Measurements from ENCODE around the gene PAH.

PAH gene

DNA sequence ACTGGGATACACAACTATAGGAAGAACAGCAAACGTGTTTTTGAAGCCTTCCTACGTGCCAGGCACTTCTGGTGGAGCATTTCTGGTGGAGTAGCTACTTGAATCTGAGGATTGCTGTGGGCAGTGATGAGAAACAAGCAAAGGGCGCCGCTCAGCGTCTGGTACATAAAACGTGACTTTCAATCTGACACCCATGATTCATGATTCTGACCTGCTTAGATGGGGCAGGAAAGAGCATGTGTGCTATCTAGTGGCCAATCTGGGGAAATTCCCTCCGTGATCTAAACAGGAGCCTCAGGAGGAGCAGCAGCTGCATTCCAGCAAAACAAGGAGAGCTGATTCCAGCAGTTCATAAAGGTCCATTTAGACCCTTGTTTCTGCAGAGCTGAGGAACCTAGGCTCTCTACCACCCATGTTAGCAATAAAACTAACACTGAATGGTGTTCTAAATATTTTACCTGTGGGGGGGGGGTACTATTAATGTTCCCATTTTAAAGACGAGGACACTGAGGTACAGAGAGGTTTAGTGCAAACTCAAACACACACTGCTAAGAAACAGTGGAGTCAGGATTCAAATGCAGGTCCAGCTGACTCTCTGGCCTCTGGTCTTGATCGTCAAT, 37.8 kb downstream of the PAH start:
- no peak for TF ChIP-seq POLR2AphosphoS5 (IDR thresholded peaks at IDR 0.05; ENCODE audit: low read depth, low read length)
- no peak for TF ChIP-seq SPI1 (IDR thresholded peaks at IDR 0.05; ENCODE audit: low read depth, low read length)
- TF ChIP-seq PAX5 (IDR thresholded peaks at IDR 0.05; ENCODE audit: insufficient read depth, low read length, severe bottlenecking): no peak
- no peak for TF ChIP-seq POLR2A (IDR thresholded peaks at IDR 0.05; ENCODE audit: low read depth, low read length)
- no peak for TF ChIP-seq TAF1 (IDR thresholded peaks at IDR 0.05; ENCODE audit: low read depth, low read length)
- TF ChIP-seq POU2F2 (IDR thresholded peaks at IDR 0.05; ENCODE audit: low read depth, low read length): no peak
- FAIRE-seq (peak; percentile 91), DNase-seq (ENCODE audit: insufficient read length, low spot score) (peak; percentile 29)

DNA sequence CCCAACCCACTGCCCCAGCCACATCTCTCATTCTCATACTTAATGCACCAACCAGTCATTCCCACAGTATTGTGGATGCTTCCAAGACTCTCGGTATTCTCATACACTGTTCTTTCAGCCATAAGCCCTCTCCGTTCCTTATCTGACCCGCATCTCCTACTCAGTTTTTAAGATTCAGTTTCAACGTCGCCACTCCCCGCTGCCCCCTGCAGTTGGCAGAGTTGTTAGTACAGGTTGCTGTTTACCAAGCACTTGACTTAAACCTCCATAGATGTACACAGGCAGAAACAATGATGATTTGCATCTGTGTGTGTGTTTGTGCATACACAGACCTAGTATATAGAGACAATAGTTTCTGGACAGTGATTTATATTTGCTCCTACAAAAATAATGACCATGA, 40.2 kb downstream of the PAH start:
- no peak for DNase-seq (ENCODE audit: insufficient read length, low spot score)
- FAIRE-seq: no peak
- no peak for TF ChIP-seq POLR2AphosphoS5 (IDR thresholded peaks at IDR 0.05; ENCODE audit: low read depth, low read length)
- no peak for TF ChIP-seq PAX5 (IDR thresholded peaks at IDR 0.05; ENCODE audit: insufficient read depth, low read length, severe bottlenecking)
- TF ChIP-seq TAF1 (IDR thresholded peaks at IDR 0.05; ENCODE audit: low read depth, low read length): no peak
- no peak for TF ChIP-seq POU2F2 (IDR thresholded peaks at IDR 0.05; ENCODE audit: low read depth, low read length)
- no peak for TF ChIP-seq SPI1 (IDR thresholded peaks at IDR 0.05; ENCODE audit: low read depth, low read length)
- TF ChIP-seq POLR2A (IDR thresholded peaks at IDR 0.05; ENCODE audit: low read depth, low read length): no peak

DNA sequence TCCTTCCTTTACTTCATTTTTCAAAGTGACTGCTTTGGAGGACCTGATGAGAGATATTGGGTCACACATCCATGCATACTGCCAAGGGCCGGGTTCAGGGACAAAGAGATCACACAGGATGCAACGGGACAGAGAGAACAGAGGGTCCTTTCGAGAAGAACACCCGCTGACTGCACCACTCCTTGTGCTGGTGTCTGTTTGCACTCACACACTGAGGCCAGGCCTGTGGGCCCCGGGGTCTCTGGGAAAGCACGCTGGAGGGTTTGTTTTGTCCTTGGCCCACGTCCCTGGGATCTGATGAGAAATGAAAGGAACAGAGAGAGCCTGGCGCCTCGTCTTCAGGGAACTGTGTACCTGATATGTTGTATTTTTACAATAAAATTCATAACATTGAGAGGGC, 42.2 kb downstream of the PAH start:
- no peak for FAIRE-seq
- TF ChIP-seq POLR2A (IDR thresholded peaks at IDR 0.05; ENCODE audit: low read depth, low read length) (no peak), TAF1 (IDR thresholded peaks at IDR 0.05; ENCODE audit: low read depth, low read length) (no peak), SPI1 (IDR thresholded peaks at IDR 0.05; ENCODE audit: low read depth, low read length) (no peak), POU2F2 (IDR thresholded peaks at IDR 0.05; ENCODE audit: low read depth, low read length) (no peak), PAX5 (IDR thresholded peaks at IDR 0.05; ENCODE audit: insufficient read depth, low read length, severe bottlenecking) (no peak), POLR2AphosphoS5 (IDR thresholded peaks at IDR 0.05; ENCODE audit: low read depth, low read length) (no peak)
- DNase-seq (ENCODE audit: insufficient read length, low spot score): no peak

DNA sequence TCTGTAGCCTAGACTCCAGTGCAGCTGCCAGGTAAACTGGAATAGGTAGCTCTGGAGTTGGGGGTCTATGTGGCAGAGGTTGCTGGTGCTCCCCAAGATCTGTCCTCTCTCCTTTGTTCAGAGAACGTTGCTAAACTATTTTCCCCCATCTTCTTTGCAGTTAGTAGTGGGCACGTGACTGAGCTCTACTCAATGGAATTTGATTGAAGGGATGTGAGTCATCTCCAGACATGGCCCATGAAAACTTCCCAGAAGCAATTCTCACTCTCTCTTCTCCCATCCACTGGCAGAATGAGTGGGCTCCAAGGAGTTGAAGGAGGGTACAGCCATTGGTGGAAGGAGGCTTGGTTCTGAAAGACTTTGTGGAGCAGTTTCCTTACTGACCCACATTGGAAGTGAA, 44.0 kb downstream of the PAH start:
- FAIRE-seq (no peak), DNase-seq (ENCODE audit: insufficient read length, low spot score) (no peak)
- no peak for TF ChIP-seq POU2F2 (IDR thresholded peaks at IDR 0.05; ENCODE audit: low read depth, low read length)
- TF ChIP-seq POLR2AphosphoS5 (IDR thresholded peaks at IDR 0.05; ENCODE audit: low read depth, low read length): no peak
- TF ChIP-seq SPI1 (IDR thresholded peaks at IDR 0.05; ENCODE audit: low read depth, low read length): no peak
- TF ChIP-seq TAF1 (IDR thresholded peaks at IDR 0.05; ENCODE audit: low read depth, low read length): no peak
- no peak for TF ChIP-seq PAX5 (IDR thresholded peaks at IDR 0.05; ENCODE audit: insufficient read depth, low read length, severe bottlenecking)
- TF ChIP-seq POLR2A (IDR thresholded peaks at IDR 0.05; ENCODE audit: low read depth, low read length): no peak

DNA sequence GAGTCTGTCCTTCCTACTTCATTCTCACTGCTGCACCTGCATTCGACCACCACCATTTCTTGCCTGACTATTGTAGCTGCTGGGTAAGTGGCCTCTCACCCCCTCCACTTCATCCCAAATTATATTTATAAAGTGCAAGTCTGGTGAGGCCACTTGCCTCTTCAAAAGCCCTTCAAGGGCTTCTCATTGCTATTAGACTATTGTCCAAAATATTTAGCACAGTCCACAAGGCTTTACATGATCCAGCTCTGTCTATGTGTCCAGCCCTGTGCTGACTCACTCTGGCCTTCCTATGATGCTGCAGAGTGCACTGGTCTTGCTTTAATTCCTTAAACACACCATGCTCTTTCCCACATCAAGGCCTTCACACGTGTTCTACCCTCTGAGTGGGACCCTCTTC, 46.0 kb downstream of the PAH start:
- FAIRE-seq: no peak
- TF ChIP-seq POU2F2 (IDR thresholded peaks at IDR 0.05; ENCODE audit: low read depth, low read length) (no peak), TAF1 (IDR thresholded peaks at IDR 0.05; ENCODE audit: low read depth, low read length) (no peak)
- DNase-seq (ENCODE audit: insufficient read length, low spot score): no peak

DNA sequence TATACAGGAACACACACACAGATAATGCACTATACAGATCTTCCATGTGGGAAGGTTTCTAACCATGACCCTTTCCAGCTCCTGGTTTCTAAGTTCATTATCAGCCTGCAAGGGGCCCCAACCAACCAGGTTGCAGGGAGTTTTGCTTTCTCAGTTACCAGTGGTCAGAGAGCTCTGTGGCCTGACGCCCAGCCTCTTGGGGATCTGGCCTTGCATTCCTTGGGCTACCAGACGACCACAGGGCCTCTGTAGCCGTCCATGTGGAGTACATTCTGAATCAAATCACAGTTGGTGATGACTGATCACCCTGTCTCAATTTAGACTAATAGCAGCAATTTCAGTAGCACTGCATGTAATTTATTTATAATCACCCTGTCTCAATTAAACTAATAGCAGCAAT, 47.5 kb downstream of the PAH start:
- DNase-seq (ENCODE audit: insufficient read length, low spot score): no peak
- no peak for TF ChIP-seq POU2F2 (IDR thresholded peaks at IDR 0.05; ENCODE audit: low read depth, low read length)
- no peak for TF ChIP-seq POLR2A (IDR thresholded peaks at IDR 0.05; ENCODE audit: low read depth, low read length)
- TF ChIP-seq SPI1 (IDR thresholded peaks at IDR 0.05; ENCODE audit: low read depth, low read length): no peak
- TF ChIP-seq POLR2AphosphoS5 (IDR thresholded peaks at IDR 0.05; ENCODE audit: low read depth, low read length): no peak
- TF ChIP-seq PAX5 (IDR thresholded peaks at IDR 0.05; ENCODE audit: insufficient read depth, low read length, severe bottlenecking): no peak
- TF ChIP-seq TAF1 (IDR thresholded peaks at IDR 0.05; ENCODE audit: low read depth, low read length): no peak
- no peak for FAIRE-seq

DNA sequence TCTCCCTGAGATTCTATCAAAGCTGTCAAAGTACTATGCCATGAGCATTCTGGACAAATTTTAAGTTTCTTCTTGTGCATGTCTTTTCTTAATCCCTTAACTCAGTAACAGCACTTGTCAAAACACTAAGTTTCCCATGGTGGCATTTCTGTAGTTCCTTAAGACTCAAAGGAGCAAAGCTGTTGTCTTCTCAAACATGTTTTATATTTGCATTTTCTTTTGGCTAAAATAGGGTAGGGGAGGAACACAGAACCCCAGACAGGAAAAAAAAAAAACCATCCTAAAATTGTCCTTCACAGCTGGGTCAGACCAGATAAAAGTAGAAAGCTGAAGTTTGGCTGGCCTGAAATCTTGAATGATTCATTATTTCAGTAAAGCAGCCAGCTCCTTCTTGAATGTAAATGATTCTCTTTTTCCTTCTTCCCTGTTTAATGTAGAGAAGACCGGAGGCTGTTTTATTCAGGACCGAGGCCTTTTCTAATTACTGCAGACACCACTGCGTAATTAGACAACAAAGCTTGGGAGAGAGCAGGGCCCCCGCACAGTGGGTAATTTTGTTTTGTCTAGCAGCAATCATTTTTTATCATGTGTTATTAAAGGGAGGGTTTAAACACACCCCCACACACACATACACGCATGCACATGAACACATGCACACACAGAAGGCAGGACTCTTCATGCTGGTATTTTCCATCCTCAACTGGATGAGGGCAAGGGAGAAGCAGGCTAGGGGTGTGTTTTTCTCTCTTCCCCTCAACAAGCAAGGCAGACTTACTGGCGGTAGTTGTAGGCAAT, 51.0 kb downstream of the PAH start:
- DNase-seq (ENCODE audit: insufficient read length, low spot score) (no peak), FAIRE-seq (no peak)
- TF ChIP-seq PAX5 (IDR thresholded peaks at IDR 0.05; ENCODE audit: insufficient read depth, low read length, severe bottlenecking) (no peak), POU2F2 (IDR thresholded peaks at IDR 0.05; ENCODE audit: low read depth, low read length) (no peak), SPI1 (IDR thresholded peaks at IDR 0.05; ENCODE audit: low read depth, low read length) (no peak), POLR2AphosphoS5 (IDR thresholded peaks at IDR 0.05; ENCODE audit: low read depth, low read length) (no peak), POLR2A (IDR thresholded peaks at IDR 0.05; ENCODE audit: low read depth, low read length) (no peak), TAF1 (IDR thresholded peaks at IDR 0.05; ENCODE audit: low read depth, low read length) (no peak)

DNA sequence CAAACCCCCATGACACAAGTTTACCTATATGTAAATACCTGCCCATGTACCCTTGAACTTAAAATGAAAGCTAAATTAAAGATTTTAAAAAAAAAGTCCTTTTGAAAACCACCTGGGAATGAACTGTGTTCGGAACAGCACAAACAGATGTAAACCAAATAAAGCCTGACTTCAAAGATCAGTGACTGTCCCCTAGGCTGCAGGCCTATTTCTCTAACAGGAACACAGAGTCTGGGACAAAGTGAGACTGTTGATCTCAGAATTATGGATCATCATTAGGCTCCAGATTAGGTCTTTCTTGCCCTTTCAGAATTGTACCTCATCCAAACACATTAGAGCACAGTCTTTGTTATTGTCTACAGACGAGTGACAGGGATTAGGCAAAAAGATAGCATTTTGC, 54.6 kb downstream of the PAH start:
- TF ChIP-seq TAF1 (IDR thresholded peaks at IDR 0.05; ENCODE audit: low read depth, low read length) (no peak), SPI1 (IDR thresholded peaks at IDR 0.05; ENCODE audit: low read depth, low read length) (no peak), POU2F2 (IDR thresholded peaks at IDR 0.05; ENCODE audit: low read depth, low read length) (no peak), POLR2AphosphoS5 (IDR thresholded peaks at IDR 0.05; ENCODE audit: low read depth, low read length) (no peak), PAX5 (IDR thresholded peaks at IDR 0.05; ENCODE audit: insufficient read depth, low read length, severe bottlenecking) (no peak), POLR2A (IDR thresholded peaks at IDR 0.05; ENCODE audit: low read depth, low read length) (no peak)
- FAIRE-seq (no peak), DNase-seq (ENCODE audit: insufficient read length, low spot score) (no peak)

DNA sequence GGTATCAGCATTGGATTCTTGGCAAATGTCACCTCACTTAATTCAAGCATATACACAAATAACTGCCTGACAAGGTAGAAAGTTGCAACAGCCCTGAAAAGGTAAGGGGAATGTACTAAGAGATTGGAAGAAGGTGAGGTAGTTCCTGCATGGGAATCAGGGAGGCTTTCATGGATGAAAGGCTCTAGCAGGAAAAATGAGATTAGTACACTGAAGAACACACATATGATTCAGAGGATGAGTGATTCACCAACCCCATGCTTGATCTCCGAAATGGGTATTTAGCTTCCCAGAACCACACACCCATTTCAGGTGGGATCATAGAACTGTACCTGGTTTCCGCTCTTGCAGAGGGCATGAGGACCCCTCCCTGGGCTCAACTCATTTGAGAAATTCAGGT, 65.8 kb downstream of the PAH start:
- no peak for TF ChIP-seq POU2F2 (IDR thresholded peaks at IDR 0.05; ENCODE audit: low read depth, low read length)
- no peak for TF ChIP-seq POLR2AphosphoS5 (IDR thresholded peaks at IDR 0.05; ENCODE audit: low read depth, low read length)
- no peak for TF ChIP-seq POLR2A (IDR thresholded peaks at IDR 0.05; ENCODE audit: low read depth, low read length)
- no peak for TF ChIP-seq PAX5 (IDR thresholded peaks at IDR 0.05; ENCODE audit: insufficient read depth, low read length, severe bottlenecking)
- no peak for TF ChIP-seq TAF1 (IDR thresholded peaks at IDR 0.05; ENCODE audit: low read depth, low read length)
- TF ChIP-seq SPI1 (IDR thresholded peaks at IDR 0.05; ENCODE audit: low read depth, low read length): no peak
- FAIRE-seq (no peak), DNase-seq (ENCODE audit: insufficient read length, low spot score) (no peak)

All from GM12891 (cell line).